Hematopoietic multipotent progenitor cell treated with erythropoietin and hydrocortisone succinate and interleukin-3 and kit ligand, for 8 days (in vitro differentiated cells): ENCODE results near the gene DZANK1.
"Not testable (repeated sequence)": the region's sequence is repeated elsewhere in the genome, so short reads cannot be mapped to it uniquely, and the experiment has no call there.

Experiments
- DNase-seq: peaks from one replicate; pipeline ENCODE4 v3.0.0-alpha.2; 2015

The DZANK1 gene

GRCh38 chr20:18466894-18467730, at the start of gene DZANK1, which contains the start of gene POLR3F:
DZANK1 (minus strand) TSS chr20:18467030; CDS start chr20:18465358, 1,672 bp downstream.
POLR3F (plus strand) TSS chr20:18467390; CDS start chr20:18467507, 117 bp downstream.
- DNase-seq, result peak; percentile 96

DNA sequence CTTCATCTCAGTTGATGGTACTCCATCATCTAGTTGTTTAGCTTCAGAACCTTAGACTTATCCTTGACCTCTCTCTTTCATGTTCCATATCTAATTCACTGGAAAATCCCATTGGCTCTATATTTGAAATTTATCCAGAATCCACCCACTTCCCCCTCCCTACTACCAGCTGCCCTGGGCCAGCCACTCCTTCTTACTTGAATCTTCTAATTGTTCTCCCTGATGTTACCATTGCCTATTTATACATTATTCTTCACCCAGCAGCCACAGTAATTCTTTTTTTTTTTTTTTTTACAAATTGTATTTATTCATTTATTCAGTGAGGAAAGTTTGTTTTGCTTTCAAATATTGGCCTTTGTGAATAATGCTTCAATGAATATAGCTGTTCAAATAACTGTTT, 49.1 kb upstream of the DZANK1 start:
- no peak for DNase-seq

- no peak for DNase-seq
These were observed 47.3 kb upstream of the DZANK1 start for GRCh38 chr20:18514127-18514526.

DNA sequence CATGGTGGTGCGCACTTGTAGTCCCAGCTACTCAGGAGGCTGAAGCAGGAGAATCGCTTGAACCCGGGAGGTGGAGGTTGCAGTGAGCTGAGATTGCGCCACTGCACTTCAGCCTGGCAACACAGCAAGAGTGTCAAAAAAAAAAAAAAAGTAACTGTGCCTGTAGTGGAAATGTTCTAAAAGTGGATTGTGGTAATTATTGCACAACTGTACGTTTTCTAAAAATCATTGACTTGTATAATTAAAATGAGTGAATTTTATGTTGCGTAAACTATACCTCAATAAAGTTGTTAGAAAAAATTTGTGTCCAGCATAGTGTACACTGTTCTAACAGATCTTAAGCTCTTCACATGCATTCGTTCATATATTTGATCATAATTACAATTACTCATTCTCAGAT, 46.4 kb upstream of the DZANK1 start:
- no peak for DNase-seq

DNA sequence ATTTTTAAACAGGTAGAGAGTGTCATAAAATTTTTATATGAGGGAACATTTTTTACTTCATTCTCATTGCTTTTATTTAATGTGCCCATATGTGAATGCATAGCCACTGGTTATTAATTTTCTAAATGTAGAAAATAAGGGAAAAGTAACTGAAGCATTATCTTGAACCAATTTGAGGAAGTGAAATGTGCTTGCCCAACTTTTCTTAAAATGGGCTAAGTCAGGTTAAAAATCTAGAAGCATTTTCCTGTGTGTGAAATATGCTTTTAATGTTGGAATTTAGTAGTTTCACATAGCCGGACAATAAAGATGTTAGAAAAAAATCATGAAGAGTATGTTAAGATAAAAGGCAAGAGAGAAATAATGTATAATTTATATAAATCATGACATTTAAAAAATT, 44.7 kb upstream of the DZANK1 start:
- DNase-seq, result no peak

DNA sequence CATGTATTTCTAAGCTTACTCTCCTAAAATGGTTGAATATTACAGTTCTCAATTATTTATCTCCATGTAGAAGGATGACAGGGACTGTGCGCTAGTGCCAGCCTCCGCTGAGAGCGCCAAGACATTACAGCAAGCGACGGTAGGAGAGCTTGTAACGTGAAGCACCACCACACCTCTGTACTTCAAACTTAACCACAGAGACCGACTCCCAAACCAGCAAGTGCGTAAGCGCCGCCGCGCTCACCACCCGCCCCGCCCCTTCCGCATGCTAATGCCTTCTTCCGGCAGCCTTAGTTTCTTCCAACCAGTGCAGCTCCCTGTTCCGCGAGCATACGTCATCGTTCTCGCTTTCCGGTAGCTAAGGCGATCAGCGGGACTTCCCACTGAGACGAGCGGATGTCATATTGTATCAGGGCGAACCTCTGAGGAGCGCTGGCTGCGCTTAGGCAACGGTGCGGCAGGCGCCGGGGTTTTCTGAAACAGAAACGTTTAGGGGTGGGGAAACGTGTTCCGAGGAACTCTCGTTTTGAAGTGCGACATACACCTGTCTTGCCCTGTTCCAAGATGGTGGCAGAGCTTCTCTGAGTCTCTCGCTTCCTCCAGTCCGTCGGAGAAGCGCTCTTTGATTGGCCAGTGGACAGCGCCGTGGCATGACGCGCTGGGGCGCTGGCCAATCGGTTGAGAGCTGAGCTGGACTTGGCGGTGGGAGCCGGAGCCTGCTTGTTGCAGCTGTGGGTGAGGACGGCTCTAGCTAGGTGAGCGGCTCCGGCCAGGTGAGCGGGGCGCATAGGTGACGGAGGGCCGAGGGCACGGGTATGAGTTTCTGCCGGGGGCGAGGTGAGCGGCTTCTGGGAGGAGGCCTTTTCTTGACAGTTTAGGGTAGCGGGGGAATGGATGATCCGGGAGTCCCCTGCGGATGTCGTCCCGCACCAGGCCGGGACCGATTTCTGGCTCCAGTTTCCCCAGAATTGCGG, 40.7 kb upstream of the DZANK1 start, which contains the start of gene SEC23B:
Gene SEC23B (plus strand): TSS at position 723 of the 974 bp plus-strand sequence. CDS start 2,896 bp downstream, outside the sequence.
- DNase-seq, result peak; percentile 98

GRCh38 chr20:18506744-18507143, 39.9 kb upstream of the DZANK1 start:
- DNase-seq, result peak; percentile 16

DNA sequence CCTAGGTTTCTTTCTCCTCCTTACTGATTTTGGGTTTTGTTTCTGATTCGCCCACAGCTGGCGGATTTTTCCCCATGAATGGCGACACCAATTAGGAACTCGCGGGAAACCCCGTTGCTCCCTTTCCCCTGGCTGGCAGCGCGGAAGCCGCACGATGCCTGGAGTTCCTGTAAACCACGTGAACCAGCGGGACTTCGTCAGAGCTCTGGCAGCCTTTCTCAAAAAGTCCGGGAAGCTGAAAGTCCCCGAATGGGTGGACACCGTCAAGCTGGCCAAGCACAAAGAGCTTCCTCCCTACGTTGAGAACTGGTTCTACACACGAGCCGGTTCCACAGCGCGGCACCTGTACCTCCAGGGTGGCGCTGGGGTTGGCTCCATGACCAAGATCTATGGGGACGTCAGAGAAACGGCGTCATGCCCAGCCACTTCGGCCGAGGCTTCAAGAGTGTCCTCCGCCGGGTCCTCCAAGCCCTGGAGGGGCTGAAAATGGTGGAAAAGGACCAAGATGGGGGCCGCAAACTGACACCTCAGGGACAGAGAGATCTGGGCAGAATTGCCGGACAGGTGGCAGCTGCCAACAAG, 37.7 kb upstream of the DZANK1 start:
- no peak for DNase-seq

- DNase-seq, result not testable (repeated sequence)
These were observed 34.8 kb upstream of the DZANK1 start for GRCh38 chr20:18501672-18502071.

DNA sequence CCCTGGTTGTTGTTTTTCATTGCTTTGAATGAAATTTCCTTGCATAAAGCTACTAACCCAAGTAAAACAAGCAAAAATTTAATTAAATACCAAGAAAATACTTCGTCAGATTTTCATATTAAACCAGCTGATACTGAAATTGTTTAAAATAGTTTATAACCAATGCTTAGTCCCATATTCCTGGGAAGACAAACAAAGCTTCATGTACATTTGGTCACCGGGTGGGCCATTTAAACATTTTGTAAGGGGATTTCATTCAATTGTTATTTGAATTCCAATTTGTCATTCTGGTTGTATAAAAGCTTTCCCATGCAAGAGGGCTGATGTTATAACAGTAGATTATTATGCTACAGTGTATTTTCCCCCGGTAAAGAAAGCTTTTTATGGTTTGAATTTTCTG, 30.8 kb upstream of the DZANK1 start:
- no peak for DNase-seq

GRCh38 chr20:18496740-18497592, 30.1 kb upstream of the DZANK1 start, which contains the start of gene RBBP9:
RBBP9 (minus strand) TSS chr20:18497225; CDS start chr20:18497167, 58 bp downstream.
- peak; percentile 79 for DNase-seq

GRCh38 chr20:18496042-18496441, 29.2 kb upstream of the DZANK1 start:
- DNase-seq, result no peak

- DNase-seq, result no peak
These were observed 21.5 kb upstream of the DZANK1 start for GRCh38 chr20:18488301-18488700.

DNA sequence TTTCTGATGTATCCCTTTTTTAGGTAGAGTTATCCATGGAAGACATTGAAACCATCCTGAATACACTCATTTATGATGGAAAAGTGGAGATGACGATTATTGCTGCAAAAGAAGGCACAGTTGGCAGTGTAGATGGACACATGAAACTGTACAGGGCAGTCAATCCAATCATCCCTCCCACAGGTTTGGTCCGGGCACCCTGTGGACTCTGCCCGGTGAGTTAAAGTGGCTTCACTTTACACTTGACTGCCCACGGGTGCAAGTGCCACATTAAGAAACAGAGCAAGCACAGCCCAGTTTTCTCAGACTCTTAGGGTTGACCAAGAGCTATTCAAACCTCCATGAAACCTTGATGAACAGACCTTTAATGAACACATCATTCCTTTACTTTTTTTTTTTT, 14.8 kb upstream of the DZANK1 start:
- no peak for DNase-seq

- no peak for DNase-seq
These were observed 11.0 kb upstream of the DZANK1 start for GRCh38 chr20:18477821-18478220.

GRCh38 chr20:18477218-18477617, 10.4 kb upstream of the DZANK1 start:
- DNase-seq, result no peak

DNA sequence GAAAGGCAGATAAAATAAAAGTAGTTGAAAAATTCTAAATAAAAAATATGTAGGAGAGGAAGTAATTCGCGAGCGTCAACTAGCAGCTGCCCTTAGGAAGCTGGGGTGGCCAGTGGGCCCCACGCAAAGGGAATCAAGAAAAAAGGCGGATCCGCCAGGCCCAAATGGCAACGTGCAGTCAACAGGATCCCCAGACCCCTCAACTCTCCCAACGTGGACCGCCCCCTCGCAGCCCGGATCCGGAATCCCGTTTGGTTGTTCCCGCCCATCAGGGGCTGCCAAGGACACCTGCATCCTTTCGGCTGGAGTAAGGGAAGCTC, 296 bp downstream of the DZANK1 start:
- no peak for DNase-seq

- DNase-seq, result no peak
These were observed 1.2 kb downstream of the DZANK1 start for GRCh38 chr20:18465536-18466200.

GRCh38 chr20:18456600-18456999, 10.2 kb downstream of the DZANK1 start:
- DNase-seq, result no peak

- no peak for DNase-seq
These were observed 22.9 kb downstream of the DZANK1 start for GRCh38 chr20:18443886-18444285.

DNA sequence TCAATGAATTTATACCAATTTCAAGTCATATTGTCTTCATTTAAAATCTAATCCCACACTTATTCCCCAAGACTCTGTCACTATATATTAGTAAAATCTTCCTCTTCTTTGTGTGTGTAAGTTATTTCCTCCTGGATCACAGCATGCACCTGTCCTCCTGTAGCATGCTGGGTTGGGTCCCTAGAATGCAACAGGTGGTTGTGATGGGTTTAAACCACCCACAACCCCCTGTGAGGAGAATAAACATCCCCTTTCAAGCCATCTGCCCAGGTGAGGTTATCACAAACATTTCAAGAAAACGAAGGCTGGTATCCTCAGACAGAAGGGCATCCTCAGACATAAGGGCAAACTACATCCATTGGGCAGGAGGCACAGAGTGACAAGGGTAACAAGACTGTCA, 26.4 kb downstream of the DZANK1 start:
- DNase-seq, result no peak

DNA sequence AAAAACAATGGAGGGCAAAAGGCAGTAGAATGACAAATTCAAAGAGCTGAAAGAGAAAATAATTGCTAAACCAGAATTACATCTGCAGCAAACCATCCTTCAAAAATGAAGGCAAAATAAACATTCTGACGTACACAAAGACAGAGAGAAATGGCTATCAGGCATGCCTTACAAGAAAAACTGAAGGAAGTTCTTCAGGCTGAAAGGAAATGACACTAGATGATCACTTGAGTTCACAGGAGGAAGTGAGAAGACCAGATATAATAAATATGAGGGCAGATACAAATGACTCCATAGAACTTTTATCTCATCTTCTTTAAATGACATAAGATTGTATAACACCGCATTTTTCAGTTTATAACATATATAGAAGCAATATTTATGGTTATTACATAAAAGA, 30.0 kb downstream of the DZANK1 start:
- DNase-seq, result no peak
